Measurements from ENCODE around the gene RNF40. TPM values are rescaled to one million over a fixed set of nuclear protein-coding genes. Genes with fewer than 3 reads are reported as not detected.

Gene RNF40
- total RNA-seq, 1 experiment from 2014 or later, result 48.2 TPM

DNA sequence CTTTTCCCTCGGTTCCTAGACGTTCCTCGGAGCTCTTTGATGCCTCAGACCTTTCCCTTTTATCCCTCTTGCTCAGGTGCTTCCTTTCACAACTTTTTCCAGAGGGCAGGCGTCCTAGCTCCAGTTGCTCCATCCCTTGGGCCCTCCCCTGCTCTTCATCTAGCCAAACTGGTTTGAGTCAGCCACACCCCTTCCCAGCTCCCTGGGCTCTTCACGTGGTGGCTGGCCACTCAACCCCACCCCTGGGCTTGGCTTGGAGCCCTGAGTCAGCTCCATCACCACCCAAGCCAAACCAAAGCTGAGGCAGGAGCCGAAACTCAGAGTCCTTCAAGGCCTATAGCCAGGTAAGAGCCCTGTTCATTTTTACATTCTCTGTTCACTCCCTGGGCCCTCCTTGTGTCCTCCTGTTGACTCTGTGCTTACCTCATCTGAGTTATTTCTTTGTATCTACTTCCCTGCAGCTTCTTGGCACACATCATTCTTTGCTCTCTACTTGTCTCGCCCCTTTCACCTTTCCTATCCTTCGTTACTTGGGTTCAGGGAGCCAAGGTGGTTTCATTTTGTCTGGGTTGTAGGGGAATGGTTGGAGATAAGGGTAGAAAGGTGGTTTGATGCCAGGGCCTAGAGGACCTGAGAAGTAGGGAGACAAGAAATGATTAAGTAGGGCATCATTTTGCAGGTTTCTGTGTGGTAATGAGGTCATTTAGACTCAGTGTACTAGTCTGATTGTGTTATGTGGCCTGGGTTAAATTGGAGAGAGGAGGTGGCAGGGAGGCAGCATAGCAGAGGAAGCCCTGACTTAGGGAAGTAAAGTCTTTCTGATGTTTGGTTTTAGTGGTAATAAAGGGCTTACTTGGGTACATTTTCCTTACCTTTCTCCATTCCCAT, 21.5 kb upstream of the RNF40 start:
- peak; percentile 83 for DNase-seq (ENCODE audit: low read depth)

GRCh38 chr16:30741461-30741914, 20.6 kb upstream of the RNF40 start:
- peak; percentile 79 for DNase-seq (ENCODE audit: low read depth)

- no peak for DNase-seq (ENCODE audit: low read depth)
These were observed 18.4 kb upstream of the RNF40 start for GRCh38 chr16:30743716-30744115.

GRCh38 chr16:30744183-30744582, 17.9 kb upstream of the RNF40 start:
- DNase-seq (ENCODE audit: low read depth), result no peak

DNA sequence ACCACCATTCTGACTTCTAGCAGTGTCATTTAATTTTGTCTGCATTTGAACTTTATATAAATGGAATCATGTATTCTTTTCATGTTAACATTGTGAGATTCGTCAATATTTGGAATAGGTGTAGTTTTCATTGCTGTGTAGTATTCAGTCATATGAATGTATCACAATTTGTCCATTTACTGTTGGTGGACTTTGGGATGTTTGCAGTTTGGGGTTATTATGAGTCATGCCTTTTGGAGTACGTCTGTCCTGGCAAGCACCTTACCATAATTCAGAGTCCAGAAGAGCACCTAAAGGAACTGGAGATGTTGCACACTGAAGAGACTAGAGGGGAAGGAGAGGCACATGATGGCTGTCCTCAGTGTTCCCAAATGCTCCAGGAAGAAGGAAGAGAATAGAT, 17.0 kb upstream of the RNF40 start:
- DNase-seq (ENCODE audit: low read depth), result no peak

DNA sequence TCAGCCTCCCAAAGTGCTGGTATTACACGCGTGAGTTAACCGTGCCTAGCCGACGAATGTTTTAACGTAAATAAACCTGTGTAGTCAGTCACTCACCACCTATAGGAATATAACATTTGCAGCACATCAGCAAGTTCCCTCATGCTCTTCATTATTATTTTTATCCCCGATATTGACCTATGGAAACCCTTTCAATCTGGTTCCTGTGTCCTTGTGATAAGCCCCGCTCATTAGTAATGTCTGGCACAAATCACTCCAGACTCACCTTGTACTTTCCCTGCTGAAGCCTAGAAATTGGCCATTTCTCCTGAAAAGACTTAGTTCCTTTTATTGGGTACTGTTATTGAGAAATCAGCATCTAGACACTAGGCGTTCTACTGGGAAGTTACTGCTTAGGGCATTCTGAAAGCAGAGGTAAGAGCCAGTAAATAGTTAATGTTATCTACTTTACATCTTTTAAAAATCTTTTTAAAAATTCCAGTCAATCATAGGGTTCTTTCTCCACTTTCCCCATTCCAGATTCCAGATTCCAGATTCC, 15.4 kb upstream of the RNF40 start:
- DNase-seq (ENCODE audit: low read depth), result no peak

DNA sequence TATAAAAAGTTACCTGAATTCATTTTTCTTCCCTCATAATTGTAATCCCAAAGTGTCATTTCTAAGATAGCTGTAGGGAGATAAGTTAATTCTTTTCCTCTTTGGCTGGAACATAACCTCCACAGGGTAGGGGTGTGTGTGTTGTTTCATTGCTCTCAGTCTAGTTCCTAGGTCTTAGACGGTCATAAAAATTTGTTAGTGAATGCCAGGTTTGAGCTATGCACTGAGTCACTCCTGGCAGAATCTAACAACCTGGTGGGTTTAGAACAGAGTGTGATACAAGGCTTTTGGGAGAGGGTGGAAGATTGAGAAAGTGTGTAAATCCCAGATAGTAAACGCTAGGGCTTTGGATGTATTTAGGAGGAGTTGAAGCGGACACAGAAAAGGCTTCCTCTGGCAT, 14.8 kb upstream of the RNF40 start:
- peak; percentile 22 for DNase-seq (ENCODE audit: low read depth)

- DNase-seq (ENCODE audit: low read depth), result peak; percentile 98
These were observed 14.1 kb upstream of the RNF40 start, which contains the start of gene PHKG2 for GRCh38 chr16:30747799-30748633. PHKG2 (plus strand) TSS chr16:30748425; CDS start chr16:30748821, 396 bp downstream.

- peak; percentile 47 for DNase-seq (ENCODE audit: low read depth)
These were observed 13.3 kb upstream of the RNF40 start for GRCh38 chr16:30748634-30749445.

DNA sequence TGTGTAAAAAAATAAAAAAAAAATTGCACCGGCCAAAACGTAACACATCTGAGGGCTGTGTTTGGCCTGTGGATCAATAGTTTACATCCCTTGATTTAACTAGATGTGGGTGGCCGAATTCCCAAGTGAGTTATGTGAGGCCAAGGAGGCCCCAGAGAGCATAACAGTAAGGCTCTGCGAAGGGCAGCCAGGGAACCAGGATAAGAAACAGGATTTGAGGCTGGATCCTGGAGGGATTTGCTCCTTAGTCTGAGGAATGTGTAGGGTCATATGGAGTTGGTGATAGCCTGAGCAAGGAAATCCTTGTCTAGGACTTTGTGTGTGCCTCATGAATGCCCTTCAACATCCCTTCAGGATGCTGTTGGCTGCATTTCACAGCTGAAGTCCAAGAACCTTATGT, 11.9 kb upstream of the RNF40 start:
- DNase-seq (ENCODE audit: low read depth), result no peak

DNA sequence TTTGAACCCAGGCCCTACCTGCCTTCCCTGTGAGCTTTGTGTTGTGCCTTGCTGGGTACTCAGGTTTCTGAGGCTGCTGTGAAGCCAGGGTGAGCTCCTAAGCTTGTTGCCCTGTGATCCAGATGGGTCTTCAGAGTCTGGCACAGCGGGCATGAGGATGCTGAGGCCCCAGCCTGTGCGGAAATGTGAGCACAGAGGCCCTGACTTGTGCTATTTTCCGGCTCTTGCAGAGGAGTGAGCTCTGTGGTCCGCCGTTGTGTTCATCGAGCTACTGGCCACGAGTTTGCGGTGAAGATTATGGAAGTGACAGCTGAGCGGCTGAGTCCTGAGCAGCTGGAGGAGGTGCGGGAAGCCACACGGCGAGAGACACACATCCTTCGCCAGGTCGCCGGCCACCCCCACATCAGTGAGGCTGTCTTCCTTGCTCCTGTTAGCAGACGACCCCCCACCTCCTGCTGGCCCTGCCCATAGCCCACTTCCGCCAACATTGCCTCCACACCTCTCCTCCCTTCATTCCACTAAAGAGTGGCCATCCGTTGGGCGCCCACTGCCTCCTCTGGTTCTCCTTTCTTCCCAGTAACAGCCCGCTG, 11.2 kb upstream of the RNF40 start:
- DNase-seq (ENCODE audit: low read depth), result no peak

GRCh38 chr16:30753596-30753995, 8.5 kb upstream of the RNF40 start:
- DNase-seq (ENCODE audit: low read depth), result no peak

DNA sequence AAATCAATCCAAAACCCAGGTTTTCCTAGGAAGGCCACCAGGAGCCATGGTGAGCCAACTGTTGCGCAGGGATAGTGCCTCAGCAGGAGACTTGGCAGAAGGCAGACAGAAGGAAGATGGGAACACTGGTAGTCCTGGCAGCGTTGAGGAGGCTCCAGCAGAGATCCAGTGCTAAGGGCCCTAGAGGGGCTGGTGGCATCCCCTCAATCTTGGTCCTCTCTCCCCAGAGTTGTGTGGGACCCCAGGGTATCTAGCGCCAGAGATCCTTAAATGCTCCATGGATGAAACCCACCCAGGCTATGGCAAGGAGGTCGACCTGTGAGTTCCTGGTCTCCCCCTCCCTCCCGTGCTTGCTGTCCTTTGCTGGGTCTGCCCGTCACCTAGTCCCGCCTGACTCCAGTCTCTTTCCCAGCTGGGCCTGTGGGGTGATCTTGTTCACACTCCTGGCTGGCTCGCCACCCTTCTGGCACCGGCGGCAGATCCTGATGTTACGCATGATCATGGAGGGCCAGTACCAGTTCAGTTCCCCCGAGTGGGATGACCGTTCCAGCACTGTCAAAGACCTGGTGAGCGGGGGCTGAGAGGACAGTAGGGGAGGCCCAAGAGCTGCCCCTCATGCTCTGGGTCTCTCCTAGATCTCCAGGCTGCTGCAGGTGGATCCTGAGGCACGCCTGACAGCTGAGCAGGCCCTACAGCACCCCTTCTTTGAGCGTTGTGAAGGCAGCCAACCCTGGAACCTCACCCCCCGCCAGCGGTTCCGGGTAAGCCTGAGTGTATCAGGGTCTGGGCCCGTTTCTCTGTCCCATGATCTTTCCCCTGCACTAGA, 6.0 kb upstream of the RNF40 start:
- no peak for DNase-seq (ENCODE audit: low read depth)

- no peak for DNase-seq (ENCODE audit: low read depth)
These were observed 5.4 kb upstream of the RNF40 start for GRCh38 chr16:30756781-30757100.

DNA sequence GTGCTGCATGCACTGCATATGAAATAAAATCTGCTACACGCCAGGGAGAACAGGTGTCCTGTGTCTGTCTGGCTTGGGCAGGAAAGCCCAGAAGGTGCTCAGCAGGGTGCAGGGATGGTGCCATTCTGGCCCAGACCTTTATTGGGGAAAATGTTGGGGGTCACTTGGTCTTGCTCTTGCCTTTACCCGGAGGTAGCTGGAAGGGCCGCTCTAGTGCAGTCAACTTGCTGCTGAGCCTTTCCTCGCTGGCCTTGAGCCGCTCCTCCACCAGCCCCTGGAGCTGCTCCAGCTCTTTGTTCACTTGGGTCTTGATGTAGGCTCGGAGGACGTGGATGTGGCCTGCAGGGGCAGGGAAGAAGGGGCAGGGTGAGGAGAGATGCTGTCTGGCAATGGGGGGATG, 4.8 kb upstream of the RNF40 start:
- no peak for DNase-seq (ENCODE audit: low read depth)

GRCh38 chr16:30758988-30759491, 3.1 kb upstream of the RNF40 start:
- no peak for DNase-seq (ENCODE audit: low read depth)

GRCh38 chr16:30760001-30760559, 2.0 kb upstream of the RNF40 start:
- no peak for DNase-seq (ENCODE audit: low read depth)

GRCh38 chr16:30760577-30761426, 1.3 kb upstream of the RNF40 start:
- DNase-seq (ENCODE audit: low read depth), result no peak

DNA sequence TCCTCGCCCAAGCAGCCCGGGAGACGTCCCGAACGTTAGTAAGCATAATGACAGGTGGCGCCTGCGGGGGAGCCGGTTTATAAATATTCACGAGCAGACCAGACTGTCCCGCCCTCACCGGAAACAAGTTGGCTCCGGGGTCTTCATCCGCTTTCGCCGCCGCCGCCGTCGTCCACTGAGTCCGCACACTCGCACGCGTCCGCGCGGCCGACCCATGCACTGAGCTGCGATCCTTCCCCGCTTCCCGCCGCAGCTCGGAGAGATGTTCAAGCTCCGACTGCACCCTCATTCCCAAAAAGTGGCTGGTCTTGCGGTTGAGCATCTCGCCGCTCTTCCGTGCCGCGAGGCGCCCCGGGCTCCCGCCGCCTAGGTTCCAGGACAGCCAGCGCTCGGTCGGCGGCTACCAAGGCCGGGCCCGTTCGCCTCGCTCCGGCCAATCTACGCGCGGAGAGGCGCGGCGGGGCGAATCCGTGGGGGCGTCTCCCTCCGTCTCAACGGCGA, 645 bp upstream of the RNF40 start:
- DNase-seq (ENCODE audit: low read depth), result peak; percentile 40

Measured in RPMI7951 (cell line).